Upper lobe of right lung (tissue), 1 donor: ENCODE results near the gene KCND3. TPM values are rescaled to one million over a fixed set of nuclear protein-coding genes. Genes with fewer than 3 reads are reported as not detected.

Experiments used
- ATAC-seq: fragments of 200-7000 bp; cut with Tn5 transposase; one replicate; pipeline ENCODE4 v1.9.1; 2020; ENCODE audit warnings: mild to moderate bottlenecking, moderate library complexity
- DNase-seq: peaks from one replicate; pipeline ENCODE4 v3.0.0-alpha.2; 2020
- H3K27ac ChIP-seq: fragments of 200-600 bp; one replicate; pipeline ENCODE4 v1.8.0; 2022
- H3K27me3 ChIP-seq: fragments of 200-600 bp; one replicate; pipeline ENCODE4 v1.8.0; 2022; ENCODE audit warnings: mild to moderate bottlenecking
- H3K36me3 ChIP-seq: fragments of 200-600 bp; one replicate; pipeline ENCODE4 v1.8.0; 2022
- H3K4me1 ChIP-seq: fragments of 200-600 bp; one replicate; pipeline ENCODE4 v1.8.0; 2022
- H3K4me3 ChIP-seq: fragments of 200-600 bp; one replicate; pipeline ENCODE4 v1.8.0; 2022; ENCODE audit warnings: mild to moderate bottlenecking
- H3K9me3 ChIP-seq: fragments of 200-600 bp; one replicate; pipeline ENCODE4 v1.8.0; 2022
- intact Hi-C: fragments of 100-400 bp; cut with DNase I; formaldehyde crosslinking; loops from one replicate; pipeline ENCODE4 v1.11.0; 2022
- total RNA-seq: library from RNA; stranded (reverse); fragmentation: NEBNext Ultra II Directional; extraction: Animal tissue kit (Norgen Biotek cat#: 25700); gene quantifications from one replicate; pipeline ENCODE4 v1.2.1, GENCODE V29; 2021
- TF ChIP-seq, protein P1 (sequence below): fragments of 200-600 bp; IDR thresholded peaks from one replicate; pipeline ENCODE4 v1.8.0; 2022; ENCODE audit warnings: antibody characterized with exemption
- donor health status: DM: no; HTN: yes; CAD: no; lungs with severe emphysema.

Gene KCND3
- total RNA-seq, 1 donor from 2014 or later: 6.3 TPM

DNA sequence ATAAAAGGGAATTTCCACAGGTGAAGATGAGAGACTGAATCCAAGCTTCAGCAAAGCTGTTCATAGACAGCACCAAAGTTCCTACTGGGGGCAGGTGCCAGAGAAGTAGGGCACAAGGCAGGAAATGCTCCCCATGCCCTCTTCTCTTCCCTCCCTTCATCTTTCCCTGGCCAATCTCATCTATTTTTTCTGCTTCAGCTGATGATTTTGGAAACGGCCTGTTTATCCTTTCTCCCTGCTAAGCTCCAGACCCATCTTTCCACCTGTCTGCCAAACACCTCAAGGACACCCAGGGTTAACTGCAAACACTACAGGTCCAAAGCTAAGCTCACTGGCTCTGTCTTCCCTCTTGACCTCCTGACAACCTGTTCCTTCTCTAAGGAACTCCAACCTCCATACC, 18.1 kb downstream of the KCND3 start:
- H3K4me1 ChIP-seq: no peaks in the 10 kb centered on the region

DNA sequence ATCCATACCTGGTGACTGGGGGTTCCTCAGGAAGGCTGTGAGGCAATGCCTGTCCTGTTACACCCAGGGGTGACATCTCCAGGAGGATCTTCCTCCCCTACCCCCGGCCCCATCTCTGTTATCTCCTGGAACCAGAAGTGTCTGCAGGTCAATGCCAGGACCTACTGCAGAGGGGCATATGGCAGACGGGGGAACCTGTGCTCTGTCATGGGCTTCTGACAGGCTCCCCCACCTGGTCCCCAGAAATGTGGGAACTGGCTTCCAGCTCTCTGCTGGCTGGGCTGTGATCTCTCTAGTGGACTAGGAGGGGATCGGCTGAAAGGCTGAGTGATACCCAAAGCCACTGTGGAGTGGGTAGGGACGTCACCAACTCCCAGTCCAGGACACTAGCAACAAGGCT, 21.0 kb downstream of the KCND3 start:
- intact Hi-C loops: no loop called here
- DNase-seq (no peak), ATAC-seq (no peak)
- Histone ChIP-seq H3K9me3 (no peaks in the 10 kb centered on the region), H3K4me3 (no peak overlapping the region), H3K27ac (no peak overlapping the region), H3K27me3 (no peaks in the 10 kb centered on the region), H3K4me1 (no peaks in the 10 kb centered on the region), H3K36me3 (no peaks in the 10 kb centered on the region)
- TF ChIP-seq, protein P1, sequence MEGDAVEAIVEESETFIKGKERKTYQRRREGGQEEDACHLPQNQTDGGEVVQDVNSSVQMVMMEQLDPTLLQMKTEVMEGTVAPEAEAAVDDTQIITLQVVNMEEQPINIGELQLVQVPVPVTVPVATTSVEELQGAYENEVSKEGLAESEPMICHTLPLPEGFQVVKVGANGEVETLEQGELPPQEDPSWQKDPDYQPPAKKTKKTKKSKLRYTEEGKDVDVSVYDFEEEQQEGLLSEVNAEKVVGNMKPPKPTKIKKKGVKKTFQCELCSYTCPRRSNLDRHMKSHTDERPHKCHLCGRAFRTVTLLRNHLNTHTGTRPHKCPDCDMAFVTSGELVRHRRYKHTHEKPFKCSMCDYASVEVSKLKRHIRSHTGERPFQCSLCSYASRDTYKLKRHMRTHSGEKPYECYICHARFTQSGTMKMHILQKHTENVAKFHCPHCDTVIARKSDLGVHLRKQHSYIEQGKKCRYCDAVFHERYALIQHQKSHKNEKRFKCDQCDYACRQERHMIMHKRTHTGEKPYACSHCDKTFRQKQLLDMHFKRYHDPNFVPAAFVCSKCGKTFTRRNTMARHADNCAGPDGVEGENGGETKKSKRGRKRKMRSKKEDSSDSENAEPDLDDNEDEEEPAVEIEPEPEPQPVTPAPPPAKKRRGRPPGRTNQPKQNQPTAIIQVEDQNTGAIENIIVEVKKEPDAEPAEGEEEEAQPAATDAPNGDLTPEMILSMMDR: no peak

More for the DNA sequence above, 18.1 kb downstream of the KCND3 start:
- Histone ChIP-seq H3K36me3 (no peaks in the 10 kb centered on the region), H3K4me3 (no peak overlapping the region), H3K9me3 (no peaks in the 10 kb centered on the region), H3K27ac (no peak overlapping the region), H3K27me3 (no peaks in the 10 kb centered on the region)
- intact Hi-C loops: no loop called here
- TF ChIP-seq, protein P1: no peak
- DNase-seq (no peak), ATAC-seq (no peak)

DNA sequence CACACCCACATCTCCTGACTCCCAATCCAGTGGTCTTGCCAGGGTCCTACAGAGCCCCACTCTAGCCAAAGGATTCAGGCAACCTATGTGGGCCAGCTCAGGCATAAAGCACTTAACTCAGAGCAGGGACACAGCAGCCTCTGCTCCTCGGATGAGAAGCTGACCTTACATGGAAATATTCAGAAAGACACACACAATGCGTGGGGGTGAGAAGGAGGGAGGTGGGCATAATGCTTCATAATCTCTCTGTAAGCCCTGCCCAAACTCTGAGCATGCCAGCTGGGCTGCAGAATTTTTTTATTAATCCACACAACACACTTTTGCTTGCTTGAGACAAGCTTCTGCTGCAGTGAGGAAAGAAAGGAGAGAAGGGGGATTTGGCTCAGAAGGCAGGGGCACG, 21.6 kb downstream of the KCND3 start:
- Histone ChIP-seq H3K27me3 (no peaks in the 10 kb centered on the region), H3K9me3 (no peaks in the 10 kb centered on the region), H3K4me1 (no peaks in the 10 kb centered on the region), H3K27ac (no peak overlapping the region), H3K4me3 (no peak overlapping the region), H3K36me3 (no peaks in the 10 kb centered on the region)
- DNase-seq (no peak), ATAC-seq (no peak)
- TF ChIP-seq, protein P1: no peak
- intact Hi-C loops: no loop called here

DNA sequence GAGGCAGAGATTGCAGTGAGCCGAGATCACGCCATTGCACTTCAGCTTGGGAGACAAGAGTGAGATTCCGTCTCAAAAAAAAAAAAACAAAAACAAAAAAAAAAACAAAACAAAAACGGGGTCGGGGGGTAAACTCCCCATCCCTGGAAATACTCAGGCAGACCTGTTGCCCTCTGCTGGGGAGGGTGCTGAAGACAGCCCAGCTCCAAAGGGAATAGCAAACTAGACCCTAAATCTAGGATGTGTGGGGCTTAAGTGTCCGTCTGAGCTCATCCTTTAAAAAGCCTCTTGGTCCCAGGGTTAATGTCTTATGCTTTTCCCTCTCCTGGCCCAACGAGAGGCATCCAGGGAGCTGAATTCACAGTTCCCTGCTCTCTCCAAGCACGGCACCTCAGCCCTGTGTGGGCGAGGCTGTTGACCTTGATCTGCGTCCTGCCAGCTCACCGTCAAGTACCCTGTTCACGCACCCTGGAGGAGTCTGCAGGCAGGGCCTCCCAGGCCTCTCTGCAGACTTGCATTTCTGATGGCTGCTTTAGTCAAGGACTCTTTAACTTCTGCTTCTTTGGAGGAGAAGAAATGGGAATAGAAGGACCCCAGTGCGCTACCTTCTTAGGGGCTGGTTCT, 22.3 kb downstream of the KCND3 start:
- no peak overlapping the region for H3K27ac ChIP-seq
- H3K4me1 ChIP-seq: no peaks in the 10 kb centered on the region
- no peaks in the 10 kb centered on the region for H3K9me3 ChIP-seq
- no peaks in the 10 kb centered on the region for H3K27me3 ChIP-seq
- peak; percentile 95 for ATAC-seq
- H3K4me3 ChIP-seq: no peak overlapping the region
- TF ChIP-seq, protein P1: no peak
- H3K36me3 ChIP-seq: no peaks in the 10 kb centered on the region
- peak; percentile 87 for DNase-seq
- intact Hi-C loops: no loop called here

DNA sequence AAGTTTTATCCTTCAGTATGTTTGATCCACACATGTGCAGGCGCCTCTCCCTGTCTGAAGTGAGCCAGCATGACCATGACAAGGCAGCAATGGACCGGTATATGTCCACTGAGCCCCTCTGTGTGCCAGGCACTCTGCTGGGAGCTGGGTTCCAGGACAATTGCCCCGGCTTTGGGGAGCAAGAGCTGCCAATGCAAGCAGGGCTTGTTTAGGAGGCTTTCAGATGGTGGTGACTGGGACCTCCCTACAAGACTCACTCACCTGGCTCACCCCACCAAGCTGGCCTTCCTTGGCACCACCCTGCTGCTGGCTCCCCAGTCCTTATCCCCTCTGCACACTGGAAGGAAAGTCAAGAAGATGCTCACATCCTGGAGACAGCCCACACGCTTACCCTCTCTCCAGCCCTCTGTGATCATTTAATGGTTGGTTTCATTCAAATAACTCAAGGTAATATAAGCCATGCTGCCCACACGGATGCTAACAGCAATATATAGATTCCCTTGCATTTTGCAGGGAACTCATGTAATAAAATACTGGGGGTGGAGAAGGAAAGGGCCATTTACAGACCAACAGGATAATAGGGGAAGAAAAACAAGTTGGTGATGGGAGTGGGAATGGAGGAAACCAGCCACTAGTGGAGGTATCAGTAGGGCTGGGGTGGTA, 23.6 kb downstream of the KCND3 start:
- no peak overlapping the region for H3K4me3 ChIP-seq
- TF ChIP-seq, protein P1: no peak
- H3K27me3 ChIP-seq: no peaks in the 10 kb centered on the region
- no peaks in the 10 kb centered on the region for H3K9me3 ChIP-seq
- no peak for ATAC-seq
- no peaks in the 10 kb centered on the region for H3K36me3 ChIP-seq
- no peak overlapping the region for H3K27ac ChIP-seq
- no peaks in the 10 kb centered on the region for H3K4me1 ChIP-seq
- intact Hi-C loops: no loop called here
- DNase-seq: no peak
